K562 (cell line): ENCODE data around the gene SLC35B4. TPM values are rescaled to one million over a fixed set of nuclear protein-coding genes. Genes with fewer than 3 reads are reported as not detected.

ENCODE experiments used
- CHCHD3 ChIP-seq: fragments of 250-450 bp; sonication (Bioruptor Pico); IDR thresholded peaks from 2 replicates; pipeline ENCODE4 v2.1.2; 2022; ENCODE audit warnings: mild to moderate bottlenecking
- CHD4 ChIP-seq: fragments of 200-600 bp; sonication (generic); IDR thresholded peaks from 3 replicates; pipeline ENCODE4 v1.6.1; 2012; ENCODE audit warnings: low read depth, mild to moderate bottlenecking, mixed read lengths, low read length, inconsistent platforms; ENCODE audit not compliant: insufficient read depth, insufficient replicate concordance, poor library complexity, severe bottlenecking
- MCM5 ChIP-seq: fragments of 450-650 bp; IDR thresholded peaks from 2 replicates; pipeline ENCODE4 v1.6.1; 2016; ENCODE audit warnings: low read depth
- RAD21 ChIP-seq, 2 experiments: fragments of 250-450 bp in 1 of 2; fragments of 450-650 bp in 1 of 2; sonication (Bioruptor Pico) in 1 of 2; formaldehyde crosslinking in 1 of 2; IDR thresholded peaks in 1 of 2; conservative IDR thresholded peaks in 1 of 2; 2 replicates each; pipeline versions ENCODE4 v1.4.0 to v1.8.0; 2020 to 2022; ENCODE audit warnings: mild to moderate bottlenecking in 2 of 2, moderate library complexity in 1 of 2
- SMAD1 ChIP-seq: fragments of 150-350 bp; IDR thresholded peaks from 2 replicates; pipeline ENCODE4 v1.6.1; 2014; ENCODE audit warnings: low read length, low read depth; ENCODE audit not compliant: partially characterized antibody
- SMC3 ChIP-seq: conservative IDR thresholded peaks from 2 replicates; pipeline ENCODE4 v1.6.1; 2011; ENCODE audit warnings: low read depth, low read length, improper control_type of control experiment; ENCODE audit not compliant: insufficient read depth
- ZNF197 ChIP-seq: fragments of 200-800 bp; sonication (Bioruptor generic); IDR thresholded peaks from 2 replicates; pipeline ENCODE4 v1.6.1; 2016; ENCODE audit warnings: low read depth, missing genetic modification characterization, missing compliant biosample characterization
- ZNF282 ChIP-seq: sonication (generic); formaldehyde crosslinking; IDR thresholded peaks from 2 replicates; pipeline ENCODE4 v1.8.1; 2023; ENCODE audit warnings: missing genetic modification reagents
- ZNF766 ChIP-seq: fragments of 200-800 bp; sonication (Bioruptor generic); conservative IDR thresholded peaks from 2 replicates; pipeline ENCODE4 v1.6.1; 2016; ENCODE audit warnings: missing genetic modification characterization, missing compliant biosample characterization
- polyA plus RNA-seq, 8 experiments: library from polyadenylated mRNA; depleted of rRNA in 4 of 8; stranded (reverse) in 5 of 8; unstranded in 3 of 8; fragments of >200 nt; fragmentation: Nextera tagmentation in 2 of 8; fragmentation: Illumina TruSeq in 1 of 8; extraction: Ambion mirVana in 2 of 8; extraction: Trizol in 1 of 8; gene quantifications; 2 replicates each; pipeline versions ENCODE4 v1.2.1 to v1.2.3, GENCODE V29; 2011 to 2014; ENCODE audit warnings: inconsistent platforms in 1 of 8, missing spikeins in 1 of 8
- total RNA-seq, 7 experiments: library from RNA; depleted of rRNA in 6 of 7; stranded (reverse); fragments of >200 nt in 6 of 7; fragmentation: Illumina TruSeq in 2 of 7; extraction: Trizol in 2 of 7; gene quantifications; 2 replicates each; pipeline versions ENCODE4 v1.2.1 to v1.2.3, GENCODE V29; 2011 to 2021; ENCODE audit warnings: low replicate concordance in 1 of 7
- TF ChIP-seq, protein P1 (sequence below), 2 experiments: fragments of 450-650 bp; formaldehyde crosslinking in 1 of 2; IDR thresholded peaks; 2 replicates each; pipeline versions ENCODE4 v1.4.0 to v1.6.1; 2014 to 2020; ENCODE audit warnings: mild to moderate bottlenecking in 2 of 2, borderline replicate concordance in 1 of 2, low read depth in 1 of 2
- TF ChIP-seq, protein P2 (sequence below): fragments of 250-450 bp; sonication (Bioruptor Pico); IDR thresholded peaks from 2 replicates; pipeline ENCODE4 v1.4.0; 2020
- TF ChIP-seq, protein P3 (sequence below): fragments of 450-650 bp; formaldehyde crosslinking; IDR thresholded peaks from 2 replicates; pipeline ENCODE4 v1.4.0; 2020; ENCODE audit warnings: mild to moderate bottlenecking, moderate library complexity

The SLC35B4 gene
- total and polyA plus RNA-seq, 9 of the 15 experiments (the other 6 are each of a cell fraction or from before 2014, with no cell fraction given), result 6.1 to 34.9 (median 17.6) TPM

DNA sequence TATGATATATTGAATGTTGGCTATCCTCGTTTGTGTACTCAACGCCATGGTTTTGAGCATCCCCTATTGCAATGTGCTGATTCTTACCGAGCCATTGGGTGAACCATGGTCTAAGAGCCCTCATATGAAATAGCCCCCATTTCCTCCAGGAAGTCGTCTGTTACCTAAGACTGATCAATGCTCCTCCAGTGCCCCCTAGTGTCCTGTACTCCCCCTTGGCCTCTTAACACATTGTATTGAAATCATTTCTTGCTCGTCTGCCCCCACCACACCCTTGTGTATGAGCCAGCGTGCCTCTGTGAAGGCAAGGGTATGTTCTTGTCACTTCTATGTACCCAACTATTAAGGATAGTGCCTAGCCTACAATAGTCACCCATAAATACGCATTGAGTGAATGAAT is 11.2 kb upstream of the SLC35B4 start (continued):
- TF ChIP-seq, protein P1, sequence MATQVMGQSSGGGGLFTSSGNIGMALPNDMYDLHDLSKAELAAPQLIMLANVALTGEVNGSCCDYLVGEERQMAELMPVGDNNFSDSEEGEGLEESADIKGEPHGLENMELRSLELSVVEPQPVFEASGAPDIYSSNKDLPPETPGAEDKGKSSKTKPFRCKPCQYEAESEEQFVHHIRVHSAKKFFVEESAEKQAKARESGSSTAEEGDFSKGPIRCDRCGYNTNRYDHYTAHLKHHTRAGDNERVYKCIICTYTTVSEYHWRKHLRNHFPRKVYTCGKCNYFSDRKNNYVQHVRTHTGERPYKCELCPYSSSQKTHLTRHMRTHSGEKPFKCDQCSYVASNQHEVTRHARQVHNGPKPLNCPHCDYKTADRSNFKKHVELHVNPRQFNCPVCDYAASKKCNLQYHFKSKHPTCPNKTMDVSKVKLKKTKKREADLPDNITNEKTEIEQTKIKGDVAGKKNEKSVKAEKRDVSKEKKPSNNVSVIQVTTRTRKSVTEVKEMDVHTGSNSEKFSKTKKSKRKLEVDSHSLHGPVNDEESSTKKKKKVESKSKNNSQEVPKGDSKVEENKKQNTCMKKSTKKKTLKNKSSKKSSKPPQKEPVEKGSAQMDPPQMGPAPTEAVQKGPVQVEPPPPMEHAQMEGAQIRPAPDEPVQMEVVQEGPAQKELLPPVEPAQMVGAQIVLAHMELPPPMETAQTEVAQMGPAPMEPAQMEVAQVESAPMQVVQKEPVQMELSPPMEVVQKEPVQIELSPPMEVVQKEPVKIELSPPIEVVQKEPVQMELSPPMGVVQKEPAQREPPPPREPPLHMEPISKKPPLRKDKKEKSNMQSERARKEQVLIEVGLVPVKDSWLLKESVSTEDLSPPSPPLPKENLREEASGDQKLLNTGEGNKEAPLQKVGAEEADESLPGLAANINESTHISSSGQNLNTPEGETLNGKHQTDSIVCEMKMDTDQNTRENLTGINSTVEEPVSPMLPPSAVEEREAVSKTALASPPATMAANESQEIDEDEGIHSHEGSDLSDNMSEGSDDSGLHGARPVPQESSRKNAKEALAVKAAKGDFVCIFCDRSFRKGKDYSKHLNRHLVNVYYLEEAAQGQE (IDR thresholded peaks at IDR 0.05; ENCODE audit: borderline replicate concordance), result peak; percentile 60; the same call in 1 of the 2 replicates
- TF ChIP-seq, protein P1 (CRISPR knock-in tag; IDR thresholded peaks at IDR 0.05; ENCODE audit: low read depth), result no peak
- TF ChIP-seq ZNF197 (CRISPR knock-in tag) (no peak), SMAD1 (no peak), RAD21 (CRISPR knock-in tag; conservative IDR thresholded peaks at IDR 0.05 in 1 of 2, IDR thresholded peaks at IDR 0.05 in 1 of 2) (peak; percentile 69 to 90), CHCHD3 (CRISPR knock-in tag) (no peak), CHD4 (no peak), SMC3 (peak; percentile 77), MCM5 (no peak), ZNF766 (CRISPR knock-in tag) (no peak), ZNF282 (CRISPR knock-in tag) (no peak)
- TF ChIP-seq, protein P2, sequence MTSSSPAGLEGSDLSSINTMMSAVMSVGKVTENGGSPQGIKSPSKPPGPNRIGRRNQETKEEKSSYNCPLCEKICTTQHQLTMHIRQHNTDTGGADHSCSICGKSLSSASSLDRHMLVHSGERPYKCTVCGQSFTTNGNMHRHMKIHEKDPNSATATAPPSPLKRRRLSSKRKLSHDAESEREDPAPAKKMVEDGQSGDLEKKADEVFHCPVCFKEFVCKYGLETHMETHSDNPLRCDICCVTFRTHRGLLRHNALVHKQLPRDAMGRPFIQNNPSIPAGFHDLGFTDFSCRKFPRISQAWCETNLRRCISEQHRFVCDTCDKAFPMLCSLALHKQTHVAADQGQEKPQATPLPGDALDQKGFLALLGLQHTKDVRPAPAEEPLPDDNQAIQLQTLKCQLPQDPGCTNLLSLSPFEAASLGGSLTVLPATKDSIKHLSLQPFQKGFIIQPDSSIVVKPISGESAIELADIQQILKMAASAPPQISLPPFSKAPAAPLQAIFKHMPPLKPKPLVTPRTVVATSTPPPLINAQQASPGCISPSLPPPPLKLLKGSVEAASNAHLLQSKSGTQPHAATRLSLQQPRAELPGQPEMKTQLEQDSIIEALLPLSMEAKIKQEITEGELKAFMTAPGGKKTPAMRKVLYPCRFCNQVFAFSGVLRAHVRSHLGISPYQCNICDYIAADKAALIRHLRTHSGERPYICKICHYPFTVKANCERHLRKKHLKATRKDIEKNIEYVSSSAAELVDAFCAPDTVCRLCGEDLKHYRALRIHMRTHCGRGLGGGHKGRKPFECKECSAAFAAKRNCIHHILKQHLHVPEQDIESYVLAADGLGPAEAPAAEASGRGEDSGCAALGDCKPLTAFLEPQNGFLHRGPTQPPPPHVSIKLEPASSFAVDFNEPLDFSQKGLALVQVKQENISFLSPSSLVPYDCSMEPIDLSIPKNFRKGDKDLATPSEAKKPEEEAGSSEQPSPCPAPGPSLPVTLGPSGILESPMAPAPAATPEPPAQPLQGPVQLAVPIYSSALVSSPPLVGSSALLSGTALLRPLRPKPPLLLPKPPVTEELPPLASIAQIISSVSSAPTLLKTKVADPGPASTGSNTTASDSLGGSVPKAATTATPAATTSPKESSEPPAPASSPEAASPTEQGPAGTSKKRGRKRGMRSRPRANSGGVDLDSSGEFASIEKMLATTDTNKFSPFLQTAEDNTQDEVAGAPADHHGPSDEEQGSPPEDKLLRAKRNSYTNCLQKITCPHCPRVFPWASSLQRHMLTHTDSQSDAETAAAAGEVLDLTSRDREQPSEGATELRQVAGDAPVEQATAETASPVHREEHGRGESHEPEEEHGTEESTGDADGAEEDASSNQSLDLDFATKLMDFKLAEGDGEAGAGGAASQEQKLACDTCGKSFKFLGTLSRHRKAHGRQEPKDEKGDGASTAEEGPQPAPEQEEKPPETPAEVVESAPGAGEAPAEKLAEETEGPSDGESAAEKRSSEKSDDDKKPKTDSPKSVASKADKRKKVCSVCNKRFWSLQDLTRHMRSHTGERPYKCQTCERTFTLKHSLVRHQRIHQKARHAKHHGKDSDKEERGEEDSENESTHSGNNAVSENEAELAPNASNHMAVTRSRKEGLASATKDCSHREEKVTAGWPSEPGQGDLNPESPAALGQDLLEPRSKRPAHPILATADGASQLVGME (CRISPR knock-in tag), result no peak
- TF ChIP-seq, protein P3, sequence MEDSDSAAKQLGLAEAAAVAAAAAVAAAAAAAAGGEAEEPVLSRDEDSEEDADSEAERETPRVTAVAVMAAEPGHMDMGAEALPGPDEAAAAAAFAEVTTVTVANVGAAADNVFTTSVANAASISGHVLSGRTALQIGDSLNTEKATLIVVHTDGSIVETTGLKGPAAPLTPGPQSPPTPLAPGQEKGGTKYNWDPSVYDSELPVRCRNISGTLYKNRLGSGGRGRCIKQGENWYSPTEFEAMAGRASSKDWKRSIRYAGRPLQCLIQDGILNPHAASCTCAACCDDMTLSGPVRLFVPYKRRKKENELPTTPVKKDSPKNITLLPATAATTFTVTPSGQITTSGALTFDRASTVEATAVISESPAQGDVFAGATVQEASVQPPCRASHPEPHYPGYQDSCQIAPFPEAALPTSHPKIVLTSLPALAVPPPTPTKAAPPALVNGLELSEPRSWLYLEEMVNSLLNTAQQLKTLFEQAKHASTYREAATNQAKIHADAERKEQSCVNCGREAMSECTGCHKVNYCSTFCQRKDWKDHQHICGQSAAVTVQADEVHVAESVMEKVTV (CRISPR knock-in tag), result peak; percentile 44; the same call in 1 of the 2 replicates
